Suppressor macrophage treated with lipopolysaccharide for 1 hour (primary cell): ENCODE measurements around the gene OXNAD1.
A peak's percentile ranks its signal among the peaks of the same experiment; 100 is the strongest.

ENCODE experiments used
- DNase-seq, 3 donors: peaks; one replicate each; pipeline ENCODE4 v3.0.0-alpha.2; 2020 to 2022

Gene OXNAD1

DNA sequence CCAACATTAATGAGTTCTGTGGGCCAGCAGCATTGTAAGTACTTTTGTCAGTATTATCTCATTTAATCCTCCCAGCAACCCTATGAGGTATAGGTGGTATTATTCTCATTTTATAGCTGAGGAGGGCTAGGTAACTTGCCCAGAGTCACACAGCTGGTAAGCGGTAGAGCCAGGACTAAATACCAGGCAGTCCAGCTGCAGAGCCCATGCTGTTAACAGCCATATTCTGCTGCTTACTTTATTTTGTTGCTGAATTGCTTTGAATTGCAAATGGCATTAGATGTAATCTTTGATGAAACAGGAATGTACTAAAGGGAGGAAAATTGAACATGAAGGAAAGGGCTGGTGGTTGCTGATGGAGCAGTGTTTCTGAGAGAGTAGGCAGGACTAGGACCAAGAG lies 19.6 kb downstream of the OXNAD1 start:
- DNase-seq = no peak

DNA sequence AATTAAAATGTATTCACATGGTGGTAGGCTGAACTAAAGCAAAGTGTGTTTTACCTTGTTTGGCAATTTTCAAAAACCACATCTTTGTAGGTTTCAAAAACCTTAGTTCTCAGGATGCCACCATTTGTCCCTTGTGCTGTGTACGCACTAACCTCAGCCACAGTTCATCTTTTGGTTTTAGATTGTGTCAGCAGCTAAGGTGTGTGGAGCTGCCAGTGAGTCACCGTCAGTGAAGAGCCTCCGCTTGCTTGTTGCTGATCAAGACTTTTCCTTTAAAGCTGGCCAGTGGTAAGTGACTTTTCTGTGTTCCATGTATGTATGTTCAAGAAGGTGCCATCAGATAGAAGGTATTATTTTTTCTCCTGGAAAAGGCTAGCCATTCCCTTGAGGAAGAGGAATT lies 21.1 kb downstream of the OXNAD1 start:
- DNase-seq = no peak

DNA sequence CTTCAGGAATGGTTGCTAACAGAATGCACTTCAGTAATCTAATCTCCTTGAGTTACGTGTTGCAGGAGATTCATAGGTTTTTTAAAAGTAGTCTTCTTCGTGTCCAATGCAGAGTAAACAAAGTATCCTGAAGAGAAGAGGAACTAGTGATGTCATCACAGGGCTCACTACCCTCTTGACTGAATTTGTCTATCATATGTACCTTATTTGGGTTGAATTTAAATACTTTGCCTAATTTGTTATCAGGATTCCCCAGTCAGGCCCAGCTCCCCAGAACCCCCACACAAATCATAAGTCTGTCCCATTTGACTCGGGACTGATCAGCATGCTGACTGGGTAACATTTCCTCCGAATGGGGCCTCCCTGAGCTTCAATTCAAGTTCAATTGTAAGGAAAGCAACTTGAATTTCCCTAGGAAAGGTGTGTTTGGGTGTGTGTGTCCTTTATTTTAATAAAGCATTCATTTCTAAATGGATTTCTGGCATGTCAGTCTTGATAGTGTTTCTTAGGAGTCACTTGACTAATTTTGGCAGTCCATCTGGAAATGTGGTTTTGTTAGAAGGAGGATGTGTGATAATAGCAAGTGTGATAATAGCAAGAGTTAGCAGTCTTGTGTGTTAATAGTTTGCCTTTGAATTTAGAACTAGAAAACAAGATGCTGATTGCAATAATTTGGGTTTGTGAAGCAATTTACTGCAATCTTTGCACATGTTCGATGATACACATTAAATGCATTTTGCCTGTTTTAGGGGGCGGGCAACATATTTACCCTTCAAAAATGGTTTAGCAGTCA lies 21.9 kb downstream of the OXNAD1 start:
- DNase-seq = peak in 2 of 3 donors; percentile 43 to 50

DNA sequence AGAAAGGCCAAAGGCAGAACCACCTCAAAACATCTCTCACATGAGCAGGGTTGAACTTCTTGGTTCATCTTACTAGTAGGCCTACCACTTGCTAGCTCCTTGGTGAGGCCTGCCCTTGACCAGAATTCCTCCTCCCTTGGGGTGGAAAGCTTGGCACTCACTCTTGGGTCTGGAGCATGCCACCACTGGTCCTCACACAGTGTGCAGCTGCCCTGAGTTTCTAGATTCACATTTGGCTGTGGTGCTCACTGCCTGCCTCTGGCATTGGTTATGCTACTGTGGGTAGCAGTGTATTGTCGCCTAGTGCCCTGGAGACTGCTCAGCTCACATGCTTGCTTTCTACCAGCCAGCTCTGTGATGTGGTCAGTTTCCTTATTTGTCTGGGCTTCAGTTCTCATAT lies 23.7 kb downstream of the OXNAD1 start:
- DNase-seq = no peak

DNA sequence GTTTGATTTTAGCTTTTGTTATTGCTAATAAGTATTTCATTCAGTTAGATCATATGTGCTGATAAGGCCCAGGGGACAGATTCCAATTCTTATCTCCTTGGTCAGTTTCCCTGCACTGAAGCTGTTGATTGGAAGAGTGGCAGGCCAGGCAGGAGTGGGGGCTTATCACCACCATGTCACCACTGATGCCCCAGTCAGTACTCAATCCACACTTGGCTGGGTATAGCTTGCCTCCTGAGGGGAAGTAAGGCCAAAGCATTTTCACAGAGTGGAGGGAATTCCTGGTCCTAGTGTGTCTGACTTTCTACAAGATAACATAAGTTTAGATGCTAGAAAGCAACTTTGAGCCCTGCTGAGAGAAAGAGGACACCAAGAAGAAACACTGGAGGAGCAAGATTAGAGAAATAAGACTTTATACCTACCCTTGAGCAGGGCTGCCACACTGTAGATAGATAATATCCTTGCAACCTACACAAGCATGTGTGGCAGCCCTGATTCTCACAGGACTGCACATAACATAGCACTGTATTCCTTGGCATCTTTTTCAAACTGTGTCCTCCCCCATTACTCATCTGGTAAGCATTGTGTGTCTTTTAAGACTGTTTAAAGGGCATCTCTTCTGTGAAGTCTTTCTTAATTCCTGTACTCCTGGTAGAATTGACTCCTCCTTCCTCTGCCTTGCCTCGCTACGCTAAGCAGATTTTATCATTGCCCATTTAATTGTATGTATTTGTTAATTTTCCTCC lies 24.3 kb downstream of the OXNAD1 start:
- no peak for DNase-seq

DNA sequence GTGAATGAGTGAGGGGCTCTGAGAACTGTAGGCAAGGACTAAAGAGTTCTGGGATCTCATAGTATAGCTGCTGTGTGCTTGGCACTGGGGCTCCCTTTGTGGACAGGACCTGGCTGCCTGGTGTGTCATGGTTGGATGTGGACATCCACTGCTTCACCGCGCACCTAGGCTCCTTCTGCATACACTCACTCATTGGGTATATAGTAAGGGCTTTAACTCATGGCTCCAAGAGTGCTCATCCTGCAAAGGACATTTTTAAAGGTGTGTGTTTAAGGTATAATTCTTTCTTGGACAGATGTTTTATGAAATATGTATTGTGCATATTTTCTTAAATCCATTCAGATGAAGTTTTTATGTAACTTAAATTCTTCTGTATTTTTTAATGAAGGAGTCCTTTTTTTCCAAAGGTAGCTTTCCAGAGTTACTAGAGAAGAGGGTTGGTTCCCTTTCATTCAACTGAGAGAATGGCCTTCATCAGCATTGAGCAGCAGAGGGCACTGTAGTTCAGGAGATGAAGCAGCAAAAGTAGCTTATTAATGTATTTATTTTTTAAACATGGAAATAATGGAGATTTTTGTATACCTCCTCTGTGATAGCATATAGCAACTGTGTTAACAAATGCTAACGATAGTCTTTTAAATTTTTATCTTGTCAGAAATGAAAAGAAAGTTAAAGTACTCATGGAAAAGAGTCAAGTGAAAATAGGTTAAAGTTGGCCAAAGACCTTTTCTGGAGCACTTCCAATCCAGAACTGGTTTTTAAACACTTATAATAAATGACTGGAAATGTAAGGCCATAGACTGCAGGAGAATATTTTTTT lies 25.2 kb downstream of the OXNAD1 start:
- peak; percentile 72 to 81 (median 78) for DNase-seq

DNA sequence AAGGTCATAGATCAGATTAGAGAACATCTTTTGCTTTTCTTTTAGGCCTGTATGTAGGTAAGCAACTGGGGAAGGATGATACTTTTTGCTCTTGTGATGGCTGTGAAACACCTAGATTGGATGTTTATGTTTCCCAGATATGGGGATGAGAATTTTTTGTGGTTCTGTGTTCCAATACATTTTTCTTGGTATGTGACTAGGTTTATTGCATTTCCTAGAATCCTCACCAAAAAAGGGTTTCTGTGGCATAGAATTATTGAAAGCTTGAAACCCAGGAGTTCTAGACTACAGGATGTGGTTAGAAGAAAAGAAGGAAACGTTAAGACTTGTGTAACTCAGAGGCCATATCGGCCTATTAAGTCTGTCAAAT lies 25.8 kb downstream of the OXNAD1 start:
- peak in 2 of 3 donors; percentile 20 to 31 for DNase-seq

DNA sequence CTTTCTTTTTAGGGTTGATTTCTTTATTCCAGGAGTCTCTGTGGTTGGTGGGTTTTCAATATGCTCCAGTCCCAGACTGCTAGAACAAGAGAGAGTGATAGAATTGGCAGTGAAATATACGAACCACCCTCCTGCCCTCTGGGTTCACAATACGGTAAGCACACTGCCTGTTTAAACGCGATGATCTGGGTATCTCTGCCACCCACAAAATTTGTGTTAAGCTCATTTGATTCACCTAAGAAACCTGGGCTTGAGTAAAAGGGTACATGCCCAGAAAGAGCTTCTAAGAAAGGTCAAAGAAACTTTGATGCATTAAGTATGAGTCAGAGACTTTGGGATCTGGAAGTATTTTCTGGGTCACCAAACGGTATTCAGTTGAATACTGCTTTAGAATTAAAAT lies 29.8 kb downstream of the OXNAD1 start:
- DNase-seq = no peak

DNA sequence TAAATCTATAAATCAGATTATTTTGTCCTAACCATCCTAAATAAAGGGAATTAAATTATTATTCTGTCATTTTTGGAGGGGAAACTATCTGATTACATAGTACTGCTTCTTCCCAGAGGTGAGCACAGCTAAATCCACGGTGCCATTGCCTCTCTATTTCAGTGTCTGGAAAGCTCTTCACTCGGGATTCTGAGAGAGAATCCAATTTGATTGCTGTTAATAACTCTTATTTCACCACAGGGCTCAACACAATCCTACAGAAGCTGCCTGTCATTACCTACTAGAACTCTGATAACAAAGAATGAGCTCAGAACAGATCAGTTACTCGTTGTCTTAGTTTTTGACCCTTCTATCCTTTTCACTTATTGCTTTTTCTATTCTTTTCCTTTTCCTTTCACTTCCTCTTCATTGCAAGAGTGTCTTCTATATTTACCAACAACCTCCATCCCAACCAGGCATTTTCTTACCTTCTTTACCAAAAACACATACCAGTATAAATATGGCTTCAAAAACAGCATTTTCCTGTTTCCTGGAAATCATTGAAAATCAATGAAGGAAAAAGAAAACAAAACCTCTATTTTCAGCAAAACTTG lies 30.4 kb downstream of the OXNAD1 start:
- no peak for DNase-seq

DNA sequence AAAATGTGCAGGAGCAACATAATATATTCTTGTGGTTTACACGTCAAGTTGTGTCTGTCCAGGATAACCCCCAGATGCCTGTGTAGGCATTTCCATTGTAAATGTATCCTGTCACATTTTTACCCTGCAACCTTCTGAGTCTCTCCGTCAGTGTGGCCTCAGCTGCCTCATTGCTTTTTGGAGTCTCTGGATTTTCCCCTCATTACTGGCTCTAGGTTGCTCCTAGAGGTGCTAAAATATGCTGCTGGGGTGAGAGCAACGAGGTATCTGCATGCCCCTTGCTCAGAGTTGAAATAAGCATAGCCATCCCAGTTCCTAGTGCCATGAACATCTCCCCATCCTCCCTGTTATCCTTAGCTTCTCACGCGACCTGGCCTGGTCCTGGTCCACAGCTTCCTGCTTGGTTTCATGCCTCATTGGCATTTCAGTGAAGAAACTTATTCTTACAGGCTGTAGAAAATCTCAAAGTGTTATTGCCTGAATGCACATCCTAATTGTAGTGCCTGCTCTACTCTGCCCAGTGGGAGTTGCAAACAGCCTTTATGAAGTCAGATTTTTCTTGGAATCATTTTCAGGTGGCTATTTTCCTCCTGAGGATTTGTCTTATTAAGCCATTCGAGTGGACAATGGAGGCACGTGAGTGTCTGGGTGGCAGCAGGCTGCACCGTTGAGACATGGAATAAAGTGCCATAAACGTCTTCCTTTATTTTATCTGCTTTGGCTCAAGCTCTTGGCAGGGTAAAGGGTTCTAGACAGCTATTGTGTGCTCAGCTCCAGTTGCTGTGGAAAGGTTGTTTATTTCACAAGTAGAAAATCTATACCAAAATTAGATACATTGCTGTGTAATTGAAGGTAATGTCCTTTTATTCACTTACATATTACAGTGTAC lies 33.2 kb downstream of the OXNAD1 start:
- DNase-seq = no peak

DNA sequence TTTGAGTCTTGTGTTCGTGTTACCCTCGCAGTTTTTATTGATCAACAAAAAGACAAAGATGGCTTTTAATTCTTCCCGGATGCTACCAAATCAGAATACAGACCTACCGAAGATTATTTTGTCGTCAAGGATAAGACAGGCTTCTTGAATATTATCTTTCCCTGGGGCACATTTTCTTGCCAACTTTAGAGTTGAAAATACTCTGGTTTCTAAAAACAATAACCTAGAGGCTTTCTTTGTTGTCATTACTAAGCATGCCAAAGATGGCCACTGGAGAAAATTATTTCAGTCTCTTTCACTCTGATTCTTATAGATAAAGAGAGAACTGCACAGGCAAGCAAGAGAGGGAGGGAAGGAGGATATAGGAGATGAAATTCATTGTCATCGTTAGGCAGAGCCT lies 33.9 kb downstream of the OXNAD1 start:
- DNase-seq = no peak

DNA sequence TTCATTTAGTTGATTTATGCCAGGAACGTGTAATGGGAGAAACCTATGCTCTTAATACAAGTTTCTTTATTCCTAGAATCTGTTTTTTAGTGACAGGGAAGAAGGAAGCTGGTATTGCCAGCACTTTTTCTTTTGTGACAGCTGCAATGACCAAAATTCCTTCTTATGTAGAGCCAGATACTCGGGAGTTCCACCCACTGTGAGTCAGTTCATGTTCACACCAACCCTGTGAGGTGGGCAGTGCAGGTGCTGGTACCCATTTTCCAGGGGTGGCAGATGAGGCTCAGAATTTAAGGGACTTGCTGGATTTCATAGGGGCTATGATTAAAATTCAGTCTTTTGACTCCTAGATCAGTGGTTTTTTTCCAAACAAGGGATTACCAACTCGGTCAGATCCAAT lies 34.7 kb downstream of the OXNAD1 start:
- DNase-seq = no peak

DNA sequence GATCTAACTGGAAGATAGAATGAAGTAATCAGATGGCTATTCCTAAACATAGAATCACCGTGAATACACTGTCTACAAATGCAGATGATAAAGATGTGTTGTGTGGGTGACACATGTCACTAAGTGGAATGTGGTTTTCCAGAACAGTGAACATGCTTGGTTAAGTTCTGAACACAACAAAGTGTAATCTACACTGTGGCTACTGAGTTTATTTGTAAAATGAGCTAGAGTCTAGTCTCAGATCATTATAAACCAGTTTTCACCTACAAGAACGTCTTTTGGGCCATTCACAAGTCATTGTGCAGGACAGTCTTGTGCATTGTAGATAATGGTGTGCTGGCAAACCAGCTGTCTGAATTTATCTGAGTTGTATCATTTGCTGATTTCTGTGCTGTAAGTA lies 35.3 kb downstream of the OXNAD1 start:
- DNase-seq = no peak

DNA sequence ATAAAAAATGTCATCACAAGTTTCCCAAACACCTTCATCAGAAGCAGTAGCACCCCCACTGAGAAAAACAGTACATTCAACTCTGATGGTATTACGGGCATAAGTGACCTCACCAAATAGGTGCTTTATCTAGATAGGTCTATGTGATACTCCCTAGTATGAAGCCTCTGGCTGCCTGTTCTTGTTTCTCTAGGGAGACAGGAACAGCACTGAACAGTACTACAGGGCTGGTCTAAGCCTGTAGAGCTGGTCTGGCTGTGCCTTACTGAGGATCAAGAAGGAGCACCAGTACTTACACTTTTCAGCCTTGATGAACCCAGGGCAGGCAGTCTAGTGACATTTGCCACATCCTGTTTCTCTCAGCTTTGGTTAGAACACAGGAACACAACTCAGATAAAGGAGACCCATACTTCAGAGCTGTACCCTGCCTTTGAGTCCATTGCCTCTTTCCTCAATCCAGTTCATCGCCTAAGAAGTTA lies 35.9 kb downstream of the OXNAD1 start:
- DNase-seq = no peak

DNA sequence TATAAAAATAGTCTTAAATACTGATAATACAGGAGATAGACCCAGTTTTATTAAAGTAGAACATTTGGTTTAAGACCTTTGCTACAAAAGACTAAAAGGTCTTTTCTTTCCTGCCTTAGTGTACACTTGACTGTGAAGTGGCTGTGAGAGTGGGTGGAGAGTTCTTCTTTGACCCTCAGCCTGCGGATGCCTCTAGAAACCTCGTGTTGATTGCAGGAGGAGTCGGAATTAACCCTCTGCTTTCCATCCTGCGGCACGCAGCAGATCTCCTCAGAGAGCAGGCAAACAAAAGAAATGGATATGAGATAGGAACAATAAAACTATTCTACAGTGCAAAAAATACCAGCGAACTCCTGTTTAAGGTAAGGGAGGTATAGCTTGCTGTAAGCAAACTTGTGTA lies 36.5 kb downstream of the OXNAD1 start:
- no peak for DNase-seq

DNA sequence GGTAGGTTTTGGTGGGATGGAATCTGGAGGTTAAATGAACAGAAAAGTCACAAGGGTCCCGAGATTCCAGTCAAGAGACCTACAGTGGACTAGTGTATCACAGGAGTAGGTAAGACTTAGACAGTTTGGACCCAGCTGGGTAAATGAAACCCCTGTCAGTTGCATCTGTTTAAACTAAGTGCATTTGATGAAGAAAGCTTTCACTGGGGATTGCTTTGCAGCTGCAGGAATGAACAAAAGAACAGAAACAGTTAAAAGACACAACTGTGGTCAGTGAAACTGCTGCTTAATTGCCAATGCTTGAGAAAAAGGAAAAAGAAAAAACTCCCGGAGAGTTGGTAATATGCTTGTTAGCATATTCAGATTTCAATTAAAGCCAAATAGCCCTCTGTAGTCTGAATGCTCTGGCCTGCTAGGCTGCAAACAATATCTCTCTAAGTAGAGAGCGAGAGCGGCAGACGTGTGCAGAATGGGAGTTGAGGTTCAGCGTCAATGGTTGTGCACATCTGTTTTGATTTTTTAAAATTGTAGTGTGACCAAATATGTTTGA lies 37.1 kb downstream of the OXNAD1 start:
- DNase-seq = no peak

DNA sequence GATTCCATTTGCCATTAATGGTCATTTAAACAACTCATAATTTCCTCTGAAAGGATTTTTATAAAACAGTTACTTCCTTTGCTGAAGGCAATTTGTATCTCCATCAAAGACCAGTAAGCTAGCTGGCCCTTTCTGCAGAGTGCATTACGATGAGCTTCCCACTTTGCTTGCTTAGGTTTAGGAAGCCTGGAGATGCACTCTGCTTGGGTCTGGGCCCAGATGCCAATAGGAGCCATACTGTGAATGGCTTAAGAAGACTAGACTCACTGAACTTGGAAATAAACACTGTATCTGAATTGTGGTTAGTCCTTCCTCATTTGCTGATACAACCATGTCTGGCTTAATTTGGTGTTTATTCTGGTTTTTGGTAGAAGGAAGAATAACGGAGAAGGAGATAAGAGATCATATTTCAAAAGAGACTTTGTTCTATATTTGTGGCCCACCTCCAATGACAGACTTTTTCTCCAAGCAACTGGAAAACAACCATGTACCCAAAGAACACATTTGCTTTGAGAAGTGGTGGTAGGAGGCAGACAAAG lies 38.1 kb downstream of the OXNAD1 start:
- DNase-seq = no peak

DNA sequence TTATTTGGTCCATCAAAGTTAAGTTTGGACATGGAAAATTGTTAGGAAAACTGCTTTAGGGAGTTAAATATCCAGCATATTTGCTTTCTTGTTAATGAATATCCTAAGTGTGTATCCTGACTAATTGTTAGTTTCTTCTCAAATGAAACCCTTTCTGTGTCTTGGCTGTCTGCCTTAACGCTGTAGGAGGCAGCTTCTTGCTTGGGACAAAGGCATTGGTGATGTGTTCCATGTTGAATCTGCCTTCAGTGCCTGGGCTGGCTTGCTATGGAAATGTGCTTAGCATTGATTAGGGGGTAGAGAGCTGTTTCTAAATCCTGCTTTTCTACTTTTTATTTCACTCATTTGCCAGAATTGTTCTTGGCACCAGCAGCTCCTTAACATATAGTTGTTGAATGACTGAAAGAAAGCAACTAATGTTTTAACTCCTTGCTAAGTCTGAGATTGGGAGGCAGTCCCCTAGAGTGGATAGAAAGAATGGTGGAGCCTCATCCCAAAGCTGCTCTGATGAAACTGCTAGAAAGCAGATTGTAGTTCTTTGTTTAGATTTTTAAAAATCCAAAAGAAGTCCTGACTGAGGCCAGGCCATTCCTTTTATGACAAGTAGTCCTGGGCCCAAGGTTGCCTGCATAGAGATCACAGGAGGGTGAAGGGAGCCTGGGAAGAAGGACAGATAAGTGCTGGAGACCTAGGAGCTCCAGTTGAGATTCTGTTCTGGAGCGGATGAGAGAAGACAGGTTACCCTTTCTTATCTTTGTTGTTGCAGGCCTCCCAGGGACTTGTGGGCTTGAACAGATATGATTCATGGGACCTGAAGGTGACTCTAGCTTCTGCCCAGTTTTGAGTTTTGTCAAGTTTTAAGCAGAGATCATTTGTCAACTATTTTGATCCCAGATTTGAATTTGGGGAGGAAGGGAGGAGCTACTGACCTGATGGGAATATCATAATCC lies 39.3 kb downstream of the OXNAD1 start:
- no peak for DNase-seq

DNA sequence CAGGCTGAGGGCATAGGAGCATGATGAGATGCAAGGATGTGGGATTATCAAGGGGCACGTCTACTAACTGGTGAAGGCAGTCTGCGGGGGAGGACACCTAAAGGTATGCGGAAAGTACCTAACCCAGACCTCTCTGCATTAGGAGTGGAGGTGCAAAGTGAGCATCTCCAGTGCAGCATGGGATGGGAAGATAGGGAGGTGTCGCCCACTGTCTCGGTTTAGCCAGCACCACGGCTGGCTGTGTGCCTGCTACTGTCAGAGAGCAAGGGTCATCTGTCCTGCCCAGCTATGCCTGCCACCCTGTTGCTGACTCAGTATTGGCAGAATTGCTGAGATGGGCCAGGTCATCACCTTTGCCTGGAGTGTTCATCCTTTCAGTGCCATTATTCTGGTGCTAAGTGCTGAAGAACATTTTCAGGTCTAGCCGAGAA lies 40.1 kb downstream of the OXNAD1 start:
- no peak for DNase-seq
